HG02938 (cell line): ENCODE data around the gene HS6ST1.

Source experiments
- ATAC-seq: cut with Tn5 transposase; IDR thresholded peaks from one replicate; pipeline ENCODE4 v1.9.1; 2021; ENCODE audit warnings: mild to moderate bottlenecking, moderate library complexity; ENCODE audit not compliant: unreplicated experiment

HS6ST1 gene

DNA sequence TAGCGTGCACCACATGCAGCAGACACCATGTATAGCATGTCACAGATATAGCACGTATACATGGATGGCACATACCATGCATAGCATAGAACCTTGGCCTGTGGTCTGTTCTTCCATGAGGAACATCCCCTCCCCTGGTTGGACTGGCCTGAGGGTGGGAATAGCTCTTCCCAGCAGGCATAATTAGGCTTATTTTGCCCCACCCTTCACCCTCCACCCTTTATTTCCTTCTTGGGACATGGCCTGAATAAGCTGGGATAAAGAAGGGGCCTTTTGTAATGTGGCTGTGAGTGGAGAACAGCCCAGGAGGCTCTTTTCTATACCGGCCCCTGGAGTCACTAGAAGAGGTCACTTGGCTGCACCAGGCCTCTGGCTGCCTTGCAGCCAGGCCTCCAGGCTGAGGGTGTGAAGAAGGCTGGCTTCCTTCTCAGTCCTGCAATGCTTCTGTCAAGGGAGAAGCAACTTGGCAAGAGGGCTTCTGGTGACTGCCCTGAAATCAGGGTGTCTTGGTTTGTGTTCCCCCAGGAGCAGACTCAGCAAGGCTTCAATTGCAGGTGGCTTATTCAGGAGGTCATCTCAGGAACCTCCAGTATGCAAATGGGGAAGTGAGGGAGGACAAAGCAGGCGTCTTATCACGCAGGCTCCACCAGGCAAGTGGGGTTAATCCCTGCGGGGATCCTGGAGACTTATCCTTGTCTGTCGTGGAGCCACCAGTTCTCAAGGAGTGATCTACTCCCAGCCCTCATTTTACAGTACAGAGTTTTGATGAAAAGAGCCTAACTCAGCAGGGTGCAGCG, 68.2 kb downstream of the HS6ST1 start:
- no peak for ATAC-seq

DNA sequence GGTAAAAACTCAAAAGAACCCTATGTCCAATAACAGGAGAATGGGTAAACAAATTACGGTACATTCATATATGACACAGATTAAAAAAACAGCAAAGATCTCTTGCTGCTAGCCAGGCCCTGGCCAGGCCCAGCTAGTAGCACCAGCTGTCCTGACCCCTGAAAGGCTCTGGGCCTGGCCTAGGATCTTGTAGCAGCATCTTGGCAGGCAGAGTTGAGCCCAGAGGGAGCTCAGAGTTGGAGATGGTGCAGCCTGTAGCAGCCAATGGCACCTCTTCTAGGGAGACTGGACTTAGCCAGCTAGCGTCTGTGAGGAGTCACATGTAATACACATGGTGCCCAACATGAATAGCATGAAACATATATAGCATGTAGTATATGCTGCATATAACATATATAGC, 69.1 kb downstream of the HS6ST1 start:
- ATAC-seq = no peak

GRCh38 chr2:128245813-128246212, 72.9 kb downstream of the HS6ST1 start:
- no peak for ATAC-seq

DNA sequence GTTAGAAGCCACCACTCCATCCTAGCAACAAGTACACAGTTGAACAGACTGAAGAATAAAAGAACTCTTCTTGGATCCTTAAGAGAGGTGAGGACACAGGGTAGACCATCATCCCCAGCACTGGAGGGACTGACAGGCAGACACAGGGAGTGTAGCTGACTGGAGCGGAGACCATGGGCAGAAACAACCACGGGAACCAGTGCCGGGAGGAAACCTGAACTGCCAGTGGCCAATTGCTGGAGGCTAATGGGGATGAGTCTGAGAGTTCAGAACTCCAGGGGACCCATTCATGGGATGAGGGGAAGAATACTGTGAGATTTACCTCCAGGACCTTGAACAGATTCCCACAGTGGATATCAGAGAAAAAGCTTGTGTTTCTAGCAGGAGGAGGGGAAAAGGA, 76.8 kb downstream of the HS6ST1 start:
- ATAC-seq = no peak

DNA sequence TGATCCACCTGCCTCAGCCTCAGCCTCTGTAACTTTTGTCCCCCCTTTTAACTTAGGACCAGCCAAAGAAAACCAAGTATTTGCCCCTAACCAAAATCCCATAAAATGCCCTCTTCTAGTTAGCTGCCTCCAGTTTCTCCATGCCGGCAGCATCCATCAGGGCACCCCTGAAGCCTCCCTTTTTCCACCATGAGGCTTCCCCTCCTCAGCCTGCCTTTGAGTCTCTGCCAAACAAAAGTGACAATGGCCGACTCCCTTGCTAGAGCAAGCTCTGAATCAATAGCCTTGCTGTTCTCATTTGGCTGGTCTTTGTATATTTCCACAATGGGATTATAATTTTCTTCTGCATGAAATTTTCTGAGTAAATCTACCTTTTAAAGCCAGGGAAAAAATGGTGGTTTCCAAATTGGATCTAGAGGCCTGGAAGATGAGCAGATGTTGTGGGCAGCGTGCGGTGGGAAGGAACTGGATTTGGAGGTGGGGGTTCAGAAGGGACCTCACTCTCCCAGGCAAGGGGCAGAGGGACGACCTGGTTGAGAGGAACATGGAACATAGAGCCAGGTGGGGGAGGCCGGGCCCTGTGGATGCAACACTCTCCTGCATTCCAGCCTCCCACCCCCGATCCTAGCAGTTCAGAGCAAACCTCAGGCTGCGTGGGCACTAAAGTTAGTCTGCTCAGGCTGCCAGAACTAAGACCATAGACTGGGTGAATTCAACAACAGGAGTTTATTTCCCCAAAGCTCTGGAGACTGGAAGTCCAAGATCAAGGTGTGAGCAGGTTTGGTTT, 80.6 kb downstream of the HS6ST1 start:
- no peak for ATAC-seq

DNA sequence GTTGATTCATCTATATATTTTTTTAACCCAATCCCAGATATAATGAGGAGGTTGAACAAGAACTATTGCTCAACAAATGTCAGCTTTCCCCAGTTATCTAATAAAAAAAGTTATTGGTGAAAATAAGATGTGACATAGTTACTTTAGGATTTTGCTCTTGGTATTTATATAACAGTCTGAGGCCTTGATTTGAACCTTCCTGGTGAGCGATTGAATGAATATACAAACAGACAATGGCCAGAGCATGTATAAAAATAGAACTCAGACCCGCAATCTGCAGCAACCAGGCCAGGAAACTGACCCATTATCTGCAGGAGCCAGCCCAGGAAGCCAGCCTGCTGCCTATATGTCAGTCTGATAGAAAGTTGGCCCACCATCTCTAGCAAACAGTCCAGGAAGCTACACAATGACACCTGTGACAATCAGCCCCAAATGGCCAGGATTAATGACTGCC, 81.6 kb downstream of the HS6ST1 start:
- no peak for ATAC-seq

- ATAC-seq = no peak
Measured at GRCh38 chr2:128236491-128237035, 82.1 kb downstream of the HS6ST1 start.

DNA sequence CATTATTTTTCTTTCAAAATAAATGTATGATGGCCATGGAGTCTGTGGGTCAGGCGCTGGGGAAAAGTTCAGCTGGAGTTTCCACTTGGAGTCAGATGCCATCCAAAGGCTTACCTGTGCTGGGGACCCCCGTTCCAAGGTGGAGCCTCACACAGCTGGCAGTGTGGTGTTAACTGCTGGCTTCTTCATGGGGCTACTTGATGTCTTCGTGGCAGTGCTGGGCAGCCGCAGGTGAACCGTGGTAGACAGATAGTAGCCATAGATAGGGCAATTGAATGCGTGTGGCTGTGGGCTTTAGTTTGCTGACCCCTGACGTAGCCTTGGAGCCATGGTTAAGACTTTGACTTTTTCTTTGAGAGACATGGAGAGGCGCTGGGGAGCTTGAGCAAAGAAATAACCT, 83.1 kb downstream of the HS6ST1 start:
- no peak for ATAC-seq

GRCh38 chr2:128234613-128235012, 84.1 kb downstream of the HS6ST1 start:
- ATAC-seq = no peak

DNA sequence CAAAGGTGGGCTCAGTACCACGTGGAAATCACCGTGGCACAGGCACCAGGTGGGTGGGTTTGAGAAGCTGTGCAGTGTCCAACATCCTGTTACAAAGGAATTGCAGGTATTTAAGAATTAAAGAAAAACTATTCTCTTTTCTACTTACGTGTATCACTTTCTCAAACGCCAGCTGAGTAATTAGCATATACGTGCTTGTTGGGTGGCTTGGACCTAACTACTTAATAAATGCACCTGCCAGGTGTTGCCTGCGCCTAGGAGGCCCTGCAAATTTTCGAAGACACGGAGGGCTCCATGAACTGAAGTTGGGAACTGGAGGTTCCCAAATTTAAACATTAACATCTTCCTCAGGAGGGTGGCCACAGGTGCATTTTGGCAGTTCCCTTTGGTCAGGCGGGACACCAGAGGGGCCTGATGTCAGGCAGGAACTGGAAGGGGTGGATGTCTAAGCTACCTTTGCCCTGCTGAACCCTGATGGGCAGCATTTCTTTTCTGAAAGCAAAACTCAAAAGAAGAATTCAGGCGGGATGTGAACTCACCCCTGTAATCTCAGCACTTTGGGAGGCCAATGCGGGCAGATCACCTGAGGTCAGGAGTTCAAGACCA, 84.8 kb downstream of the HS6ST1 start:
- no peak for ATAC-seq

DNA sequence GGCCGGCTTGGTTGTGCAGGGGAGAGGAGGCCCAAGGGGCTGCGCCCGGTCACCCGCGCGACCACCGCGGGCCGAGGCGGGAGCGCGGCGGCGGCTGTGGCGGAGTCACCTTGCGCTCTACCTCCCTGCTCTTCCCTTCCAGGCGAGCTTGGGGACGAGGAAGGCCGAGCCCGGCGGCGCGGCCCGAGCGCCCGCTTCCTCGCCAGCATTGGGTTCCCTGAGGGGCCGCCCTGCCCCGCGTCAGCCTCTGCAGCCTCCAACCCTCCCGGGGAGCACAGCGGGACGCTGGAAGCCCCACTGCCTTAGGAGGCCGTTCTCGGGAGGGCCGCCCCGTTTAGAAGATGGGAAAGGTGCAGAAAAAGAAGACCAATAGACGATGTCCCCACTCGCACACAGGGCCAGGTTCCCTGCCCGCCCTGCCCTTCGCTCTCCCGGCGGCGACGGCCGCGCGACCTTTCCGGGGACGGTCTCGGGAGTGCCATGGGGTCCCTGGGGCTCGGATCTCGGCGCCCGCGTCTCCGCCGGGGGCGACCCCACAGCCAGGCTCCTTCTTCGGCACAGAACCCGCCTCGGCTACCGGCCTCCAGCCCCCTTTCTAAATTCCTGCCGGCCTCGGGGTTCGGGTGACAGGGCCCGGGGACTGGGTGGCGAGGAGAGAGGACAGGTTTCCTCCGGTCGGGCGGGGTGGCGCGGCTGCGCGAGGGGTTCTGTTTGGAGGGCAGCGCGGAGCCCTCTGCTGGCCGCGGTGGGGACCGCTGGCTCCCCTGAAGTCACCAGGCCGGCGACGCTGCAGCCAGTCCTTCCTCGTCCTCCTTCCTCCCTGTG, 85.5 kb downstream of the HS6ST1 start:
- peak; percentile 97 for ATAC-seq

GRCh38 chr2:128228894-128229293, 89.8 kb downstream of the HS6ST1 start:
- ATAC-seq = no peak

DNA sequence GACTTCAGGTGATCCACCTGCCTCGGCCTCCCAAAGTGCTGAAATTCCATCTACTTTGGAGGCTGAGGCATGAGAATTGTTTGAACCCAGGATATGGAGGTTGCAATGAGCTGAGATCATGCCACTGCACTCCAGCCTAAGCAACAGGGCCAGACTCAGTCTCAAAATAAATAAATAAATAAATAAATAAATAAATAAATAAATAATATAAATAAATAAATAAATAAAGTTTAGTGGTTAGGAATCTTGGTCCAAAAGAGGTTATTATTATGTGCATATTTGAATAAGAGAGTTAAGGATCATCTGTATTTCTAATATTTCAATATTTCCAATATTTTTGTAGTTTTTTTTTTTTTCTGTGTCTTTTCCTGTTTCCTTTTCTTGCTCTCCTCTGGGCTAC, 90.8 kb downstream of the HS6ST1 start:
- ATAC-seq = no peak

GRCh38 chr2:128219891-128220290, 98.8 kb downstream of the HS6ST1 start:
- no peak for ATAC-seq

GRCh38 chr2:128217671-128218070, 101.0 kb downstream of the HS6ST1 start:
- ATAC-seq = no peak

DNA sequence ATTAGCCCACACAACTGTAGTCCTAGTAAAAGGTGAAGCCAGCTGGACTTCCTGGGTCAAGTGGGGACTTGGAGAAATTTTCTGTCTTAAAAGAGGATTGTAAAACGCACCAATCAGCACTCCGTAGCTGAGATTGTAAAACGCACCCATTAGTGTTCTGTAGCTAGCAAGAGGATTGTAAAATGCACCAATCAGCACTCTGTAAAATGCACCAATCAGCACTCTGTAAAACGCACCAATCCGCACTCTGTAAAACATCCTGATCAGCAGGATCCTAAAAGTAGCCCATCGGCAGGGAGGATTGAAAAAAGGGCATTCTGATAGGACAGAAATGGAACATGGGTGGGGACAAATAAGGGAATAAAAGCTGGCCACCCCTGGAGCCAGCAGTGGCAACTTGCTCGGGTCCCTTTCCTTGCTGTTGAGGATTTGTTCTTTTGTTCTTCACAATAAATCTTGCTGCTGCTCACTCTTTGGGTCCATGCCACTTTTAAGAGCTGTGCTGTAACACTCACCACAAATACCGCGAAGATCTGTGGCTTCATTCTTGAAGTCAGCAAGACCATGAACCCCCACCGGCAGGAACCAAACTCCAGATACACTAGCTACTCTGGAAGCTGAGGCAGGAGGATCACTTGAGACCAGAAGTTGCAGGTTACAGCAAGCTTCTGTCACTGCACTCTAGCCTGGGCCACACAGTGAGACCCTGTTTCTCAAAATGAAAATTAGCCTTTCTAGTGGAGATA, 102.6 kb downstream of the HS6ST1 start:
- no peak for ATAC-seq
